NCI-H1417 treated with DMSO at 0.1 percent for 48 hours (cell line): Measurements from ENCODE around the gene TPD52L2.
A peak's percentile ranks its signal among the peaks of the same experiment; 100 is the strongest.
"Not testable (repeated sequence)": the region's sequence is repeated elsewhere in the genome, so short reads cannot be mapped to it uniquely, and the experiment has no call there.

Source experiments
- DNase-seq: peaks from one replicate; lab custom pipeline; 2025; lab: John Stamatoyannopoulos, UW

TPD52L2 gene

GRCh38 chr20:63878899-63879663, 14.0 kb downstream of the TPD52L2 start:
- no peak for DNase-seq

GRCh38 chr20:63880901-63881300, 15.8 kb downstream of the TPD52L2 start:
- not testable (repeated sequence) for DNase-seq

- no peak for DNase-seq
Observed at GRCh38 chr20:63881451-63882226, 16.6 kb downstream of the TPD52L2 start.

GRCh38 chr20:63882257-63883200, 17.5 kb downstream of the TPD52L2 start:
- no peak for DNase-seq

- no peak for DNase-seq
Observed at GRCh38 chr20:63883201-63883593, 18.1 kb downstream of the TPD52L2 start.

GRCh38 chr20:63884506-63885263, 19.6 kb downstream of the TPD52L2 start:
- no peak for DNase-seq

- DNase-seq, result no peak
Observed at GRCh38 chr20:63885264-63886053, 20.4 kb downstream of the TPD52L2 start.

- DNase-seq, result no peak
Observed at GRCh38 chr20:63886054-63886419, 21.0 kb downstream of the TPD52L2 start.

GRCh38 chr20:63886921-63887320, 21.9 kb downstream of the TPD52L2 start:
- DNase-seq, result no peak

- DNase-seq, result no peak
Observed at GRCh38 chr20:63889241-63890200, 24.5 kb downstream of the TPD52L2 start.

GRCh38 chr20:63890201-63890576, 25.1 kb downstream of the TPD52L2 start:
- no peak for DNase-seq

- no peak for DNase-seq
Observed at GRCh38 chr20:63890616-63891015, 25.5 kb downstream of the TPD52L2 start.

- DNase-seq, result no peak
Observed at GRCh38 chr20:63891061-63892002, 26.3 kb downstream of the TPD52L2 start.

GRCh38 chr20:63892402-63892801, 27.3 kb downstream of the TPD52L2 start:
- no peak for DNase-seq

- no peak for DNase-seq
Observed at GRCh38 chr20:63893999-63894357, 28.9 kb downstream of the TPD52L2 start.

GRCh38 chr20:63894358-63895201, 29.5 kb downstream of the TPD52L2 start, which contains the start of gene DNAJC5:
Gene DNAJC5 (plus strand): TSS chr20:63895126. CDS start chr20:63928346, 33,220 bp downstream.
- peak; percentile 70 for DNase-seq

- no peak for DNase-seq
Observed at GRCh38 chr20:63895202-63895951, 30.3 kb downstream of the TPD52L2 start.
